GM19463 (cell line): ENCODE data around the gene AP3B1.

Experiments
- ATAC-seq: cut with Tn5 transposase; IDR thresholded peaks from one replicate; pipeline ENCODE4 v1.9.1; 2021; ENCODE audit warnings: mild to moderate bottlenecking, moderate library complexity; ENCODE audit not compliant: unreplicated experiment

Gene AP3B1

DNA sequence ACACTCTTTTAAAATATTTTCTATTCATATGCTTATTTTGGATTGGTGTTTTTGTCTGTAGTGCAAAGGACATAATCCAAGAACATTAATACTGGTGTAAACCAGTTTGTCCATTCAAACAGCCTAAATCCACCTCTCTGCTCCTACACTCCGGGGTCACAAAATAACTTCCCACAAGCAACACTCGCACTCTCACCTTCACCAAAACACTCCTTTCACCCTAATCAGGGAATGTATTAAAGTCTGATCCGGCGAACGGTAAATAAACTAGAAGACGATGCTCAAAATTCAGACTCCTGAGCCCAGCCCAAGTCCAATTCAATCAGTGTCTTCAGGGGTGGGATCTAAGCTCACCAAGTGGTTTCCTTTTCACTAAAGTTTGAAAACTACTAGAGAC, 649 bp downstream of the AP3B1 start:
- ATAC-seq = no peak

DNA sequence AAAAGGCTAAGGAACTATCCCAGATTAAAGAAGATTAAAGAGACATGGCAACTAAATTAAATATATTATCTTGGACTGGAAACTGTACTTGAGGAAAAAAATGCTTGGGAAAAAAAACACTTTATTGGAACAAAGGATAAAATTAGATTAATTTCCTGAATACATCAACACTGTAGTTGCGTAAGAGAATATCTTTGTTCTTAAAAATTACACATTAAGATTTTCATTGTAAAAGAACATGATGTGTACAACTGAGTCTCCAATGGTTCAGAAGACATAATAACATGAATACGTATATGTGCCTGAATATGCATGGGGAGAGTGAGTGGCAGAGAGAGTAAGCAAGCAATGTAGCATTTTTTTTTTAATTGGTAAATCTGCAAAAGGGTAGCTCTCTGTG, 2.8 kb downstream of the AP3B1 start:
- ATAC-seq = no peak

DNA sequence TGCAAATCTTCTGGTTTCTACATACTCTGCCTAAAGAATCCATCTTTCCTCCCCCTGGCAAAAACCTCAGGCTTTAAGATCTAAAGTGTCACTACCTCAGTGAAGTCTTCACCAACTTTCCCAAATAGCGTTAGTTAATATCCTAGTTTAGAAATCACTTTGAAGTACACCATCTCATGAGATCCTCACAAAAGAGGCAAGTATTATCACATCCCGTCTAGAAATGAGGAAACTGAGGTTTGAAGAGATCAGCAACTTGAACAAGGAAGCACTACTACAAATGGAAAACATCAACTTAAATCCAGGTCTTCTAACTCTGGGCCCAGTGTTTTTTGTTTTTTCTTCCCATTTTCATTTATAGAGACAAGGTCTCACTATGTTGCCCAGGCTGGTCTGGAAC, 4.6 kb downstream of the AP3B1 start:
- no peak for ATAC-seq

DNA sequence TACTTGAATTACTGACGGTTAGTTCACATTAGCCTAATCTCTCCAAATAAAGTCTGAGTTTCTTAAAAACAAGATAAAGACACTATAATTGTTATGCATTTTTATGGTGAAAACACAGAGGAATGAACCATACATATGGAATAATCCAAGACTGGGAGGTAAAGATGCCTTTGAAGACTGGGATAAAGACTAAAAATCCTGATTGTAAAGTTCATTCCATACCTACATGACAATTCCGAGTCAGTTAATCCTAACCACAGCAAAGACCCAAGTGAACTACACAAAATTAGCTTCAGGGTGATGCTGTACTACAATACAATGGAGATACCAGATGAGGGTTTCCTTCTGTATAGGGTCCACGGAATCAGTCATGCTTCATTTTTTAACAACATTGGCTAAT, 6.3 kb downstream of the AP3B1 start:
- no peak for ATAC-seq

DNA sequence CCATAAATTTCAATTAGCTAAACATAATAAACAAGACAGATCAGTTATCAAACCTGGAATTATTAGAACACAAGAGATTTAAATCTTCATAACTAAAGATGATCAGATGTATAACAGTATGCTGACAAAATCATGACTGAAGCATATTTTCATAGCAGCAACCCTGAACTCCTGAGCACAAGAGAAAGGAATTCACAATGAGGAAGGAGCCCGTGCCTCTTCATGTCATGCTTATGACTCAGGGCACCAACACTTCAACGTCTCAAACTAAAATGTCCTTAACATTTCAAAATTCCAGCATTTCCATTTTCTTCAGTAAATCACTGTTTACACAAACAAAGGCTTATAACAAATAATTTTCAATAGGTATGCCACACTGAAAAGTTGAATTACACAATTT, 6.7 kb downstream of the AP3B1 start:
- no peak for ATAC-seq

DNA sequence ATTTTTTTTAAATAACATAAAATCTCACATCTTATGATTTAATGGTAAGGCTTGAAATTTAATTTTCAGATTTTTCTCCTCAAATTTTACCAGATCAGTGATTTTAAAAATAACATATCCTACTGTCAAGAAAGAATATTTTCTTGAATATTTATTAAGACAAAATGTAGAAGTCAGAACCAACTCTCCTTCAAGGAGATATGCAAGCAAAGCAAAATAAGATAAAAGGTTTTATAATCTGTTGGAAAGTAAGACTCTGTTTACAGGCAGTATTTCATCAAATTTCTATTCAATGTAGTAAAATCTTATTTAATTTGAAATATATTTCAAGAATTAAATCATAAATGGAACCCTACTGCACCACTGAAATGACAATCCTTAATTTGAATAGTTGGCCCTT, 7.3 kb downstream of the AP3B1 start:
- ATAC-seq = no peak

DNA sequence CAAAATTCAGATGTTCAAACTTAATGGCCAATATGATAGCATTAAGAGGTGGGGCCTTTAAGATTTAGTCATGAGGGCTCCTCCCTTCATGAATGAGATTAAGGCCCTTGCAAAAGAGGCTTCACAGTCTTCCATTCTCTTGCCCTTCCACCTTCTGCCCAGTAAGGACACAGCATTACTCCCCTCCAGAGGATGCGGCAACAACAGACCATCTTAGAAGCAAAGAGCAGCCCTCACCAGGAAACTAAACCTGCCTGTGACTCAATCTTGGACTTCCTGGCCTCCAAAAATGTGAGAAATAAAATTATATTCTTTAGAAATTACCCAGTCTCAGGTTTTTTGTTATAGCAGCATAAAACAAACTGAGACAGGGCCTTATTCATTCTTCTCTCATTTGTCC, 8.2 kb downstream of the AP3B1 start:
- no peak for ATAC-seq

DNA sequence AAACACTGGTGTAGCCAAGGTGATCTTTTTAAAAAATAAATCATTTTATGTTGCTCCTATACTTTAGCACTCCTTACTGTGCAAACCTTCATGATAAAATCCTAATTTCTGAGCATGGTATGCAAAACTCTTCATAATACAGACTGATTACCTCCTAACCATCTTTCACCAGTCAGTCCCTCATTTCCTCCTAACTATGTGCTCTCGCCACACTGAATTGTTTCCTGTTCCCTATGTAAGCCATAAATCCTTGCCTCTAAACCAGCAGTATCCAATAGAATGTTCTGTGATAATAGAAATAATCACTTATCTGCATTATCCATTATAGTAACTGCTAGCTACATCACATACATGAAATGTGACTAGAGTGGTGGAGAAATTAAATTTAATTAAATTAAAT, 10.7 kb downstream of the AP3B1 start:
- no peak for ATAC-seq

DNA sequence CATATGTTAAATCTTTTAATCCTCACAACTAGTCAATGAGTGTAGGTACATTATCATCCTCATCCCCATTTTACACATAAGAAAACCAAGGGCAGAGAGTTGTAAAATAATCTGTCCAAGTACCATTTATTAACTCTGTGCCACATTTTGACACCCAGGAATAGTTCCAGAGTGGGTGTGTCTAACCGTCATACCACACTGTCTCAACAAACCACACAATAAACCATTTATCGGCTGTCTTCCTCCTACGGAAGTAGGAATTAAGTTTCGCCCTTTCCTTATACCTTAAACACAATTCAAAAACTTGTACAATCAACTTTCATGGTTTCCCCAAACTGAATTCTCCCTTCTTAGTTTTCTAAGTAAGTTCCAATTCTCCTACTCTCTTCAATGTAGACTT, 11.4 kb downstream of the AP3B1 start:
- ATAC-seq = no peak

DNA sequence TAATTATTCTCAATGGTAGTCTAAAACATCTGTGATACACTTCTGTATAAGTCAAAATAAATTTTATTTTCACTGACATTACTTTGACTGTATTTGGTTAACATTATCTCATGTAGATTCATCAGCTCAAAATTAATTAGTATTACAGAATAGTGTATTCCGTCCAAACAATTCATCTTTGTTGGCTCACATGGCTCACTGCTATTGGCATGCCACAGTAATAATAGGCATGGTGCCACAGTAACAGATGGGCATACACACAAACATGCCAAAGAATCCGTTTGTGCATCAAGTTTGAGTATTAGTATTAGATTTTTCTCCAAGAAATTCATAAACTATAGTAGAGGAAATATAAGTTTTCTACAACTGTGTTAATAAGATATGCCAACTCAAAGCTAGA, 14.2 kb downstream of the AP3B1 start:
- ATAC-seq = no peak

DNA sequence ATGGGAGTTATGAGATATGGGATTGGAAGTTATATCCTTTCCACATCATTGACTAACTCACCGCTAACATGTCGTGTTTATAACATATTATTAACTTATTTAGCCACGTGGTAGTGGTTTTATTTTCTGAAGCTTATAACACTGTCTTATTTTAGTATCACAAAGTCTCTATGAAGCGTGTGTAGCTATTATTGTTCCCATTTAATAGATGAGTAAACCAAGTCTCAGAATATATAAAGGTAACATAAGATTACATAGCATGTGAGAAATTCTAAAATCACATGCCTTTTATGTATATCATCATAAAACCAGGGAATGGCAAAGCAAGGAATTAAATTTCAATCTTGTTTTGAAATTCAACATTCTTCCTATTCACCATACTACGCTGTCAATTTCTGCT, 15.3 kb downstream of the AP3B1 start:
- ATAC-seq = no peak

DNA sequence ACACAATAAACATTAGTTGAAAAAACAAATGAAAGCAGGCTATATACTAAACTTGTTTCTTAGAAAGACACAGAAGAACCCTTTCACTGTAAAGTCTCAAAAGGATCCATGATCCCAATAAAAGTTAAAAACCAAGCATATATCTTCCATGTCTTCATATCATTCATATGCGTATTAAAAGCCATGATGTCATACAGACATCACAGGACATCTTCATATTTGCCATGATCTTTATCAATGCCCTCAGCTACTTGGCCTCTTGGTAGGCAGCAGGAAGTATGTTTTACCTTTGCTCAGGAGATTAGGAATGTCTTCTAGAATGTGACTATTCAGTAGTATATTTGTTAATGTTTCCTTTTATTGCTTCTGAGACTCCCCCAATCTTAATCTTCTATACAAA, 16.8 kb downstream of the AP3B1 start:
- ATAC-seq = no peak

DNA sequence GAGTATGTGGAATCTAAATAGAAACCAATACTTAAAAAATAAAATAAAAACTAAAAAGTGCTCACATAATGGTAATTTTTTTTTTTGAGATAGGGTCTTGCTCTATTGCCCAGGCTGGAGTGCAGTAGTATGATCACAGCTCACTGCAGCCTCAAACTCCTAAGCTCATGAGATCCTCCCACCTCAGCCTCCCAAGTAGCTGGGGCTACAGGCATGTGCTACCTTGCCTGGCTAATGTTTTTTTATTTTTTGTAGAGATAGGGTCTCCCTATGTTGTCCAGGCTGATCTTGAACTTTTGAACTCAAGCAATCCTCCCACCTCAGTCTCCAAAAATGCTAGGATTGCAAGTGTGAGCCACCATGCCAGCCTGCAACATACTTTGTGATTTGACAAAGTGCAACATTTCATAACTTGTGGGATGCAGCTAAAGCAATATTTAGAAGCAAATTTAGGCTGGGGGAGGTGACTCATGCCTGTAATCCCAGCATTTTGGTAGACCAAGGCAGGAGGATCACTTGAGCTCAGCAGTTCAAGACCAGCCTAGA, 18.4 kb downstream of the AP3B1 start:
- ATAC-seq = no peak

DNA sequence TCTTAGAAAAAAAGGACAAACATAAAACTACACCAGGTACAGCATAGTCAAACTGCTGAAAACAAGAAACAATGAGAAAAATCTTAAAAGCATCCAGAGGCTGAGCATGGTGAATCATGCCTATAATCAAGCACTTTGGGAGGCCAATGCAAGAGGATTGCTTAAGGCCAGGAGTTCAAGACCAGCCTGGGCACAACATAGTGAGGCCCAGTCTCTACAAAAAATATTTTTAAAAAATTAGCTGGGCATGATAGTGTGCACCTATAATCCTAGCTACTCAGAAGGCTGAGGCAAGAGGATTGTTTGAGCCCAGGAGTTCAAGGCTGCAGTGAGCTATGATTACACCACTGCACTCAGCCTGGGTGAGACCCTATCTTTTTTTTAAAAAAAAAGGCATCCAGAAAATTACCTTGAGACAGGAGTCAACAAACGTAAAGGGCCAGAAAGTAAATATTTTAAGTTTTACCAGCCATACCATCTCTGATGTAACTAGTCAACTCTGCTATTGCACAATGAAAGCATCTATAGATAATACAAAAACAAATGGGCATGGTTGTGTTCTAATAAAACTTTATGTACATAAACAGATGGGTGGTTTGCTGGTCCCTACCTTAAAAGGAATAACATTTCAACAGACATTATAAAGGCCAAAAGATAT, 19.8 kb downstream of the AP3B1 start:
- no peak for ATAC-seq

DNA sequence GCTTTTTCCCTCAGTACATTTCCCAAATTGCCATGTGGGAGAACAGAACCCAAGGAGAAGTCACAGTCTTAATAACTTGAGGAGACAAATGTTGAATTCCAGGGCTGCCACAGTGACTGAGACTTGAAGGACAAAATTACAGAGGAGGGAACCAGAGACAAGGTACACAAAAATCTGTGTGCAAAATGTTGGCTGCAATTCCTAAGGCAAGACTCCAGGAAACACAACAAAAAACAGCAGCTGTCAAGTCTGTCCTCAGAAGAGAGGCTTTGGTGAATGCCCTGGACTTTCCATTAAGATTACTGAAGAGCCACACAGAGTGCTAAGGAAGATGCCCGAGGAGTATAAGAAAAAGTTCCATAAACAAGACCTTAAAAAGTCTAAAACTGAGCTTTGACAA, 21.1 kb downstream of the AP3B1 start:
- no peak for ATAC-seq

DNA sequence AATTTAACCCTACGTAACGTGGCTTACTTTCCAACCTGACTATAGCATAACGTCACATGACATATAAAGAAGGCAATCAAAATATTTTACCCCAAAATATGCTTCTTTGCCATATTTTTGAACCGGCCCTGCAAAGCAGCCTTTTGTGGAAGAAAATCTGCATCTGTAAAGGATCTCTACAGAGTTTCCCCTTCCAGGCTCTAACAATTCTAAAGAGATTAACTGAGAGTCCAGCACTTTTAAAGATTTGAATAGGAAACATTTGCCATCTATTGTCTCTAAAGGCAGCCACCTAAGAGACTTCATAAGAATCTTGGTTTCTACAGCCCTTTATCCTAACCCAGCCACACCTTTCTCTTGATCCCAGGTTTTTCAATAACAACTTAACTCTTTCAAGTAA, 22.7 kb downstream of the AP3B1 start:
- ATAC-seq = no peak

DNA sequence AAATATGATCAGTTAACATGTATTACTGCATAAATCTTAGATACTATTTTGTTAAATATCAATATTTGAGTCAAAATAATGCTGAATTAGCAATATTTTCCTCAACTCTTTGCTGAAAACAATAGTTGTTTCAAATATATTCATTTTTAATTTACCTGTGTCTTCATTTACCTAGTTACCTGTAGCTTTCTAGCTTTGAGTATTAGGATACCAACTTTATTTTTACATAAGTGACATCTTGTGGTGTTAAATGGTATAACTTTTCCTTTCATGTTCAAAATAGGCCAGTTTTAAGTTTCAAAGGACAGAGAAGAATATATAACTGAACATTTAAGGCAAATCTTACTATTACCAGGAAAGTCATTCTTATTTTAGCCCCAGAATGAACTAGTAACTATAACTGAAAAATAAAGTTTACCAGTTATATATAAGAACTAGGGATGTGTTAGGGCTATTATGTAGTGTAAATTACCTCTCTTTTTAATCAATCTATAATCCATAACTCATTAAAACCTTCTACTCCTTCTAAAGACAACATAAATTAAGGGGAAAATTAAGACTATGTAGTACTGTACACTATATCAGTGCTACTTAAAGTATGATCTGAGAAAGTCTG, 25.3 kb downstream of the AP3B1 start:
- no peak for ATAC-seq

DNA sequence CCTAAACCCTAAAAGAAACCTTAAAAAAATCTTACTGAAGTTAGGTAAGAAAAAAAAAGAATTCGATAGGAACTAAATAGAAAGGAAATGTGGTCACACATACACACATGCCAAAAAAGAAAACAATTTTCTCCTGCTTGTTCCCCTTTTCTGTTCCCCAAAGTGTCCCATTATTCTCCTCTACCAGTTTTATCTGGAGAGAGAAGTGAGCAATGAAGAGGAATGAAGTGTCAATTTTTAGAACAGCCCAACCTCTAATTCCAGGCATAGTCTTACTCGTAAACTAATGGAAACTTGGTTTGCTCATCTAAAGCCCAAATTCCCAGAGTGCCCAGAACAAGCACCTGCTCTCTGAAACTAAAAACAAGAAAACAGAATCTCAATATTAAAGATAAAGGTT, 26.1 kb downstream of the AP3B1 start:
- no peak for ATAC-seq

DNA sequence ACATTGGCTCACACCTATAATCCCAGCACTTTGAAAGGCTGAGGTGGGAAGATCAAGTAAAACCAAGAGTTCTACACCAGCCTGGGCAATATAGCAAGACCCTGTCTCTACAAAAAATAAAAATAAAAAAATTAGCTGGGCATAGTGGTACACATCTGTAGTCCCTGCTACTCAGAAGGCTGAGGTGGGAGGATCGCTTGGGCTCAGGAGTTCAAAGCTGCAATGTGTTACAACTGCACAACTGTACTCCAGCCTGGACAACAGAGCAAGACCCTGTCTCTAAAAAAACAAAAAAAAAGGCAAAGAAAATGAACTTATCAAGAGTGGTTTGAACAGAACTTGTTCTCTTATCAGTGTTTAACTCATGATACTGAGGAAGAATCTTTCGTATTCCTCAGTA, 29.3 kb downstream of the AP3B1 start:
- ATAC-seq = no peak

DNA sequence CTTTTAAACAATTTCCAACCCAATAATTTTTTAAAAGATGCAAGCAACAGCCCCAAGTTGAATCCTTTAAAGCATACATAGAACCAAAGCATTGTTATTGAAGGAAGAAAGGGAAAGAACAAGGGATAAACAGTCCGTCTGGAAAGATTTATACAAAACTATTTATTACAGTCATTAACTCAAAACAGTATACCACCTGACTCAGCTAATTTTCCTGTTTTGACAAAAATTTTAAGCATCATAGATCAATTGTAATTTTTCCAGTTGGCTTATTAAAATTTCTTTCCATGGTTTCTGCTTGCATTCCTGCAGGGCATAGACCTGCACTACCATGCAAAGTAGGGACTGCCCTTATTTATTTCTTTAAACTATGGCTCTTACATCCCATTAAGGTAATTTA, 29.9 kb downstream of the AP3B1 start:
- ATAC-seq = no peak

DNA sequence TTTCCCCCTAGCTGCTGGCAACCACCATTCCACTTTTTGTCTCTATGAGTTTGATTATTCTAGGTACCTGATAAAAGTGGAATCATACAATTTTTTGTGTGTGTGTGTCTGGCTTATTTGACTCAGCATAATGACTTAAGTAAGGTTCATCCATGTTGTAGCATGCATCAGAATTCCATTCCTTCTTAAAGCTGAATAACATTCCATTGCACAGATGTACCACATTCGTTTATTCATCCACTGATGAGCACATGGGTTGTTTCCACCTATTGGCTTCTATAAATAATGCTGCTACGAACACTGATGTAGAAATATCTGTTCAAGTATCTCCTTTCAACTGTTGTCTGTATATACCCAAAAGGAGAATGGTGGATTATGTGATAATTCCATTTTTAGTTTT, 33.7 kb downstream of the AP3B1 start:
- no peak for ATAC-seq

DNA sequence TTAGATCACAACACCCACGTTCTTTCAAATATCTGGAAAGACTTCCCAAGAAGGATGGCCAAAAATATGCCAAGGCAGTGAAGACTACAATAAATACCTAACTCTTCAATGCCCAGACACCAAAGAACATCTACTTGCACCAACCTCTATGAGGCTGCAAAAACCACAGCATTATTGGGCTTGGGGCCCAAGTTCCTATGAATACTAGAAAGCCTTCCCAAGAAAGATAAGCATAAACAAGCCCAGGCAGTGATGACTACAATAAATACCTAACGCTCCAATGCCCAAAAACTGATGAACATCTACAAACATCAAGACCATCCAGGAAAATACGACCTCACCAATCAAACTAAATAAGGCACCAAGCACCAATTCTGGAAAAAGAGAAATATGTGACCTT, 41.3 kb downstream of the AP3B1 start:
- ATAC-seq = no peak

DNA sequence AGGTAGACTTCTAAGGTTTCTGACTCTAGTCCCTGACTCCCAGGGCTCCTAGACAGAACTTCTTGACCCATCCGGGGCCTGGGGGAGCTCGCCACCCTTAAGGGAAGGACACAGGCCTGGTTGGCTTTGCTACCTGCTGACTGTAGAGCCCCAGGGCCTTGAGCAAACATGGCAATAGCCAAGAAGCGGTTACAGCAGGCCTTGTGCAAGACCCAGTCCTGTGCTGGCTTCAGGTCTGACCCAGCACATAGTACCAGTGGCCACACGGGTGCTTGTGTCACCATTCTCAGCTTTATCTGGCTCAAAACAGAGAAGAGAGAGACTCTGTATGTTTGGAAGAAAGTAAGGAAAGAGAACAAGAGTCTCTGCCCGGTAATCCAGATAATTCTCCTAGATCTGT, 41.8 kb downstream of the AP3B1 start:
- ATAC-seq = no peak
